Esophagus (tissue), 2 donors: Measurements from ENCODE around the gene EMC6. TPM values are rescaled to one million over a fixed set of nuclear protein-coding genes. Genes with fewer than 3 reads are reported as not detected.

Source experiments
- H3K27ac ChIP-seq, 2 donors: one replicate each; pipeline ENCODE4 v1.5.1; 2013; ENCODE audit warnings: low read depth in 2 of 2, mild to moderate bottlenecking in 2 of 2, inconsistent platforms in 1 of 2, low read length in 1 of 2, moderate library complexity in 1 of 2
- H3K27me3 ChIP-seq, 2 donors: one replicate each; pipeline ENCODE4 v1.6.1; 2013; ENCODE audit warnings: low read length in 2 of 2, control low read depth in 1 of 2, mild to moderate bottlenecking in 1 of 2; ENCODE audit not compliant: insufficient read depth in 2 of 2, control insufficient read depth in 1 of 2
- H3K36me3 ChIP-seq, 2 donors: one replicate each; pipeline ENCODE4 v1.6.1; 2013; ENCODE audit warnings: low read length in 1 of 2; ENCODE audit not compliant: control insufficient read depth in 2 of 2, insufficient read depth in 2 of 2
- H3K4me1 ChIP-seq, 2 donors: one replicate each; pipeline ENCODE4 v1.6.1; 2013; ENCODE audit warnings: low read length in 1 of 2; ENCODE audit not compliant: control insufficient read depth in 2 of 2, insufficient read depth in 2 of 2
- H3K4me3 ChIP-seq, 2 donors: one replicate each; pipeline ENCODE4 v1.5.1; 2013; ENCODE audit warnings: low read length in 2 of 2, mild to moderate bottlenecking in 2 of 2, low read depth in 1 of 2, moderate library complexity in 1 of 2
- H3K9me3 ChIP-seq, 2 donors: one replicate each; pipeline ENCODE4 v1.6.1; 2013; ENCODE audit warnings: mild to moderate bottlenecking in 2 of 2, low read depth in 1 of 2, low read length in 1 of 2, moderate library complexity in 1 of 2; ENCODE audit not compliant: control insufficient read depth in 2 of 2, insufficient read depth in 1 of 2
- WGBS, 2 donors: extraction: QIAGEN DNeasy Blood & Tissue Kit; methylation state at CpG; one replicate each; pipeline ENCODE4 v1.1.7; 2013; 5-methylcytosine and 5-hydroxymethylcytosine counted together
- polyA plus RNA-seq, 2 donors: library from polyadenylated mRNA; stranded (reverse); fragments of 200-250 nt; gene quantifications; one replicate each; pipeline ENCODE4 v1.2.3, GENCODE V29; 2013
- donor health status: healthy with polysubstance abuse.
- donor health status: Bipolar disorder and iron deficiency.

Gene EMC6
- polyA plus RNA-seq, 2 donors = 50.6 to 73.3 TPM

- H3K36me3 ChIP-seq = peaks cover 0 to 8% of the 10 kb centered on the region in 2 donors
- H3K27ac ChIP-seq = peak within 1 kb of the TSS; percentile 95 to 99
- H3K27me3 ChIP-seq = no peaks in the 10 kb centered on the region
- 0 to 1% methylated on average over 65 to 68 of the region's 68 CpGs for WGBS, 2 donors
- H3K4me1 ChIP-seq = no peaks in the 10 kb centered on the region
- H3K9me3 ChIP-seq = no peaks in the 10 kb centered on the region
- peak within 1 kb of the TSS; percentile 67 to 85 for H3K4me3 ChIP-seq
These were observed 32.3 kb upstream of the EMC6 start, which contains the start of the genes CTNS and SHPK for GRCh38 chr17:3636154-3636907. Gene CTNS (plus strand): TSS chr17:3636760. CDS start chr17:3640207, 3,447 bp downstream. Gene SHPK (minus strand): TSS chr17:3636250. CDS start chr17:3636219, 31 bp downstream.

DNA sequence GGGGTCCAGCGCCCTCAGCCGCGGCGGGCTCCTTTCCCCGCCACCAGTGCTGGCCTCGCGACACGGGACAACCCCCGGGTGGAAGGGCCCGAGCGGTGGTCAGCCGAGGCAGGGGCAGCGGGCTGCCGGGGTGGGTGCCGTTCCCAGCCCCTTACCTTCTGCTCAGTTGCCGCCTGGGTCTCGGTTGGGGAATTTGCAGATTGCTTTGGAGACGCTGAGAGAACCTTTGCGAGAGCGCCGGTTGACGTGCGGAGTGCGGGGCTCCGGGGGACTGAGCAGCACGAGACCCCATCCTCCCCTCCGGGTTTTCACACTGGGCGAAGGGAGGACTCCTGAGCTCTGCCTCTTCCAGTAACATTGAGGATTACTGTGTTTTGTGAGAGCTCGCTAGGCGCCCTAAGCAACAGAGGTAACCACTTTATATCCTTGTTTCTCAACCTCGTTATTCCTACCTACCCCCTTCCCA, 31.7 kb upstream of the EMC6 start:
- Histone ChIP-seq H3K36me3 (peaks cover 0 to 8% of the 10 kb centered on the region in 2 donors), H3K9me3 (no peaks in the 10 kb centered on the region), H3K27ac (peak overlapping the region; percentile 95 to 99), H3K27me3 (no peaks in the 10 kb centered on the region), H3K4me1 (no peaks in the 10 kb centered on the region), H3K4me3 (peak overlapping the region; percentile 67 to 82)
- 1% methylated on average over 25 to 31 of the region's 31 CpGs for WGBS, 2 donors

GRCh38 chr17:3639981-3640596, 28.5 kb upstream of the EMC6 start:
- Histone ChIP-seq H3K27me3 (no peaks in the 10 kb centered on the region), H3K27ac (no peak overlapping the region), H3K9me3 (no peaks in the 10 kb centered on the region), H3K4me3 (no peak overlapping the region), H3K4me1 (no peaks in the 10 kb centered on the region), H3K36me3 (peaks cover 0 to 11% of the 10 kb centered on the region in 2 donors)
- WGBS, 2 donors = 52 to 70% methylated on average over 7 of the region's 7 CpGs

DNA sequence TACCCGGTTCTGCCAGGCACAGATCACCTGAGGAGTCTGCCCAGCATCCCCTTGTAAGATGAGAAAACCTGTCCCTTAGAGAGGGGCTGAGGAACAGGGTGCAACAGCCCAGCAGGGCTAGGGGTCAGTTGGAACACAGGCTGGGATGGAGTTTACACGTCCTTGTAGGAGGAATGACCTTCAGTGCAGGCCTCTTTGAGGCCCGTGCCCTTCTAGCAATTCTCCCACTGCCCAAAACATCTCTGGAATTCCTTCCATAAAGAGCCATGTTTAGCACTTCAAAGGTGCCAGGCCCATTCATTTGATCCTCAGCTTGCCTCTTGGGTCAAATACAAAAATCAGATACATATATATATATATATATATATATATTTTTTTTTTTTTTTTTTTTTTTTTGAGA, 27.6 kb upstream of the EMC6 start:
- H3K4me3 ChIP-seq = no peak overlapping the region
- peaks cover 0 to 13% of the 10 kb centered on the region in 2 donors for H3K36me3 ChIP-seq
- H3K27ac ChIP-seq = no peak overlapping the region
- no peaks in the 10 kb centered on the region for H3K27me3 ChIP-seq
- WGBS, 2 donors = 75 to 86% methylated on average over 3 of the region's 3 CpGs
- peaks cover 0 to 2% of the 10 kb centered on the region in 2 donors for H3K4me1 ChIP-seq
- H3K9me3 ChIP-seq = no peaks in the 10 kb centered on the region

- no peak overlapping the region for H3K4me3 ChIP-seq
- WGBS, 2 donors = 81 to 88% methylated on average over 18 to 19 of the region's 19 CpGs
- peaks cover 0 to 13% of the 10 kb centered on the region in 2 donors for H3K36me3 ChIP-seq
- no peak overlapping the region for H3K27ac ChIP-seq
- peaks cover 0 to 2% of the 10 kb centered on the region in 2 donors for H3K4me1 ChIP-seq
- no peaks in the 10 kb centered on the region for H3K9me3 ChIP-seq
- no peaks in the 10 kb centered on the region for H3K27me3 ChIP-seq
These were observed 26.7 kb upstream of the EMC6 start for GRCh38 chr17:3641717-3642486.

DNA sequence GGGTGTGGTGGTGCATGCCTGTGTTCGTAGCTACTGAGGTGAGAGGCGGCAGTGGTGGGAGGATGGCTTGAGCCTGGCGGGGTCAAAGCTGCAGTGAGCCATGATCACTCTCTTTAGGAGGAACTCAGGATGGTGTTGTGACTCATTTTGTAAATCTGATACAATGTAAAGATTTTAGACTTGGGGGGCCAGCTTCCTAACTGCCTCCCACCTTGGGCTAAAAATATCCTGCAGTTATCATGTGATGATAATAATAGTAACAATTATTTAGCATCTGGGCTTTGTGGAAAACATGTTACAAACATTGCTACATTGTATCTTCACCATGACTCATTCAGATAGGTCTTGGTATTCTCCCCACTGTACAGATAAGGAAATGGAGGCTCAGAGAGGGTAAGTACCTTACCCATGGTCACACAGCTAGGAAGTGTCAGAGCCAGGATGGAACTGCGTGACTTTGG, 24.7 kb upstream of the EMC6 start:
- H3K36me3 ChIP-seq = peaks cover 0 to 23% of the 10 kb centered on the region in 2 donors

GRCh38 chr17:3645310-3645709, 23.3 kb upstream of the EMC6 start:
- Histone ChIP-seq H3K27ac (no peak overlapping the region), H3K9me3 (no peaks in the 10 kb centered on the region), H3K27me3 (no peaks in the 10 kb centered on the region), H3K36me3 (peaks cover 0 to 18% of the 10 kb centered on the region in 2 donors), H3K4me3 (no peak overlapping the region), H3K4me1 (peaks cover 0 to 2% of the 10 kb centered on the region in 2 donors)
- WGBS, 2 donors = 56 to 79% methylated on average over 5 of the region's 5 CpGs

More for the DNA sequence above, 24.7 kb upstream of the EMC6 start:
- WGBS, 2 donors = 88% methylated on average over 4 of the region's 4 CpGs
- H3K27me3 ChIP-seq = no peaks in the 10 kb centered on the region
- no peak overlapping the region for H3K27ac ChIP-seq
- peaks cover 0 to 2% of the 10 kb centered on the region in 2 donors for H3K4me1 ChIP-seq
- no peak overlapping the region for H3K4me3 ChIP-seq
- no peaks in the 10 kb centered on the region for H3K9me3 ChIP-seq

GRCh38 chr17:3647251-3647650, 21.4 kb upstream of the EMC6 start:
- H3K27ac ChIP-seq = no peak overlapping the region
- WGBS, 2 donors = 82 to 86% methylated on average over 12 of the region's 12 CpGs
- peaks cover 0 to 2% of the 10 kb centered on the region in 2 donors for H3K4me1 ChIP-seq
- H3K27me3 ChIP-seq = no peaks in the 10 kb centered on the region
- H3K36me3 ChIP-seq = peaks cover 0 to 15% of the 10 kb centered on the region in 2 donors
- no peak overlapping the region for H3K4me3 ChIP-seq
- H3K9me3 ChIP-seq = no peaks in the 10 kb centered on the region
